ENCODE data around the gene PDE6B. TPM values are rescaled to one million over a fixed set of nuclear protein-coding genes. Genes with fewer than 3 reads are reported as not detected.

The PDE6B gene
- total RNA-seq: 29.0 TPM

GRCh38 chr4:624705-625590, at the start of gene PDE6B:
Gene PDE6B (plus strand): TSS chr4:625573. CDS start chr4:625627, 54 bp downstream.

DNA sequence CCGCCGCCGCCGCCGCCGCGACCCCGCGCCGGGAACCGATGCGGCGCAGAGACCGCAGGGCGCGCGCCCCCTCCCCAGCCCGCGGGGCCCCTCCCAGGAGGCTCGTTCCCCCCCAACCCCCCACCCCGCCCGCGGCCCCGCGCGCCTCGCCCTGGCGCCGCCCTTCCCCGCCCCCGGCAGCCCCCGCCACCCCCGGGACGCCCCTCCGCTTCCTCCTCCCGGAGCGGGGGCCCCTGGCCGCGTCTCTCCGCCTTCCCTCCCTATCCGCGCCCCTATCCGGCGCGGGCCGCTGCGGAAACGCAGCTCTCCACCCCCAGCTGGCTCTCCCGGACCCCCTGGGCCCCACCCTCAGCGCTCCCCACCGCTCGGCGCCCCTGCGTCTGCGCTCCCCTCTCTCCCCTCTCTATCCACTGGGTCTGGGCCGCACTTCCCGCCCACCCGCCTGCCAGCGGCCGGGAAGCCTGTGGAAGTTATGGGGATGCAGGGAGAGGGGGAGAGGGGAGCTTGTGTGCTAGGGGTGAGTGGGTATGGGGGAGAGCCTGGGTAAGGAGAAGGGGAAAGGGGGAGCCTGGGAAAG, 49.0 kb upstream of the PDE6B start, which contains the start of gene TMEM271:
TMEM271 (minus strand) TSS at position 51 of the 577 bp plus-strand sequence. CDS start 233 bp downstream, outside the sequence.

GRCh38 chr4:674172-675035, 49.0 kb downstream of the PDE6B start, which contains the start of the genes ATP5ME and MYL5:
Gene ATP5ME (minus strand): TSS chr4:674276. CDS start chr4:674247, 29 bp downstream.
Gene MYL5 (plus strand): TSS chr4:674542. CDS start chr4:678027, 3,485 bp downstream.

DNA sequence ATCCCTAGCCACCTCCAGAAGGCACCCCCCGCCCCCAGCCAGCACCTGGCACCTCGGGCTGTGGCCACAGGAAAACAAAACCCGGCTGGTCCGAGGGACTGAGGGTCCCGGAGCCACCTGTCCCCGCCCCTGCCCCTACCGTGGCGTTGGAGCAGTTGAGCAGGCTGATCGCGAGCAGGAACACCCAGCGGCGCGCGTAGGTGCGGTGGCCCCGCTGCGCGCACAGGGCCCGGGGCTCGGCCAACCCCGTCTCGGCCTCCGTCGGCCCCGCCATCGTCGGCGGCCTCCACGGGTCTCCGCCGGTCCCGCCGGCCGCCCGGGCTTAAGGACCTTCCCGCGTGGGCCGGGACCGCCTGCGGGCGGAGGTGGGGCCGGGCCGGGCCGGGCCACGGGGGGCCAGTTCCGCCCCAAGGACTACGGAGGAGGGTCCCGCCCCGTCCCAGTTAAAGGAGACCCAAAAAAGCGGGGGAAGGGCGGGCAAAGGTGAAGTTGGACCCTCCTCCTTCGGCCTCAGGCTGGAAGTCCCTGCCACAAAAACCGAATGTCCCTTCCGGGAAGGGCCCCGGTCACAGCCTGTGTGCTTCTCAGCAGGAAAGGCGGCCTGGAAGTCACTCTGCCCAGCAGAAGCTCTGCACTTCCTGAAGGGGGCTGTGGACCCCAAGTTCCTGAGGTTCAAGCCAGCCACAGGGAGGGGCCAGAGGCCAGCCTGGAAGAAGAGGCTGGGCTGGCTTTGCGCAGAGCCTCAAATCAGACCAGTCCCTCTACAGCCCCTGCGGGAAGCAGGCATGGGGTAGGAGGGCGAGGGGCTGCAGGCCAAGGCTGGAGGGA, 63.7 kb downstream of the PDE6B start, which contains the start of gene SLC49A3:
SLC49A3 (minus strand) TSS at position 298 of the 828 bp plus-strand sequence; CDS start at position 274, 24 bp downstream.

GRCh38 chr4:705278-706082, 80.1 kb downstream of the PDE6B start, which contains the start of gene PCGF3:
Gene PCGF3 (plus strand): TSS chr4:705832. CDS start chr4:733681, 27,849 bp downstream.

Other genes starting within 250 kb of the PDE6B start
- gene ZNF721, start 126.4 kb upstream of the PDE6B start, total RNA-seq: 33.1 TPM
- gene PIGG, start 126.4 kb upstream of the PDE6B start, total RNA-seq: 56.3 TPM
- gene TMEM271, start 49.3 kb upstream of the PDE6B start, total RNA-seq: 0.06 TPM
- 209 TPM for gene ATP5ME, start 48.7 kb downstream of the PDE6B start, total RNA-seq
- 91.3 TPM for gene MYL5, start 49.0 kb downstream of the PDE6B start, total RNA-seq
- 7.5 TPM for gene SLC49A3, start 63.6 kb downstream of the PDE6B start, total RNA-seq
- gene PCGF3, start 80.3 kb downstream of the PDE6B start, total RNA-seq: 63.6 TPM
- 2.6 TPM for gene CPLX1, start 200.6 kb downstream of the PDE6B start, total RNA-seq

Data from metanephros (tissue), 1 donor.